ENCODE measurements around the gene TBL3.
"Not testable (repeated sequence)": the region's sequence is repeated elsewhere in the genome, so short reads cannot be mapped to it uniquely, and the experiment has no call there.

DNA sequence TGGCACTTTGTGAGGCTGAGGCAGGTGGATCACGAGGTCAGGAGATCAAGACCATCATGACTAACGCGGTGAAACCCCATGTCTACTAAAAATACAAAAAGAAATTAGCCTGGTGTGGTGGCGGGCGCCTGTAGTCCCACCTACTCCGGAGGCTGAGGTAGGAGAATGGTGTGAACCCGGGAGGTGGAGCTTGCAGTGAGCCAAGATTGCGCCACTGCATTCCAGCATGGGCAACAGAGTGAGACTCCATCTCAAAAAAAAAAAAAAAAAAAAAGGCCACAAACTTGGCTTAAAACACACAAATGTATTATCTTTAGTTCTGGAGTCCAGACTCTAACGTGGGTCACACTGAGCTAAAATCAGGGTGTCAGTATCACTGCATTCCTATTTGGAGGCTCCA is 39.9 kb downstream of the TBL3 start:
- TF ChIP-seq CSDC2 (CRISPR knock-in tag; IDR thresholded peaks at IDR 0.05); GLIS3 (CRISPR knock-in tag; IDR thresholded peaks at IDR 0.05); RARB (CRISPR knock-in tag; IDR thresholded peaks at IDR 0.05); PPARA (CRISPR knock-in tag; IDR thresholded peaks at IDR 0.05; ENCODE audit: borderline replicate concordance); ARNTL (CRISPR knock-in tag; IDR thresholded peaks at IDR 0.05; ENCODE audit: borderline replicate concordance, low read depth); TCF4 (CRISPR knock-in tag; IDR thresholded peaks at IDR 0.05; ENCODE audit: borderline replicate concordance); ZNF8 (CRISPR knock-in tag; IDR thresholded peaks at IDR 0.05): not testable (repeated sequence)
- TF ChIP-seq, protein P1, sequence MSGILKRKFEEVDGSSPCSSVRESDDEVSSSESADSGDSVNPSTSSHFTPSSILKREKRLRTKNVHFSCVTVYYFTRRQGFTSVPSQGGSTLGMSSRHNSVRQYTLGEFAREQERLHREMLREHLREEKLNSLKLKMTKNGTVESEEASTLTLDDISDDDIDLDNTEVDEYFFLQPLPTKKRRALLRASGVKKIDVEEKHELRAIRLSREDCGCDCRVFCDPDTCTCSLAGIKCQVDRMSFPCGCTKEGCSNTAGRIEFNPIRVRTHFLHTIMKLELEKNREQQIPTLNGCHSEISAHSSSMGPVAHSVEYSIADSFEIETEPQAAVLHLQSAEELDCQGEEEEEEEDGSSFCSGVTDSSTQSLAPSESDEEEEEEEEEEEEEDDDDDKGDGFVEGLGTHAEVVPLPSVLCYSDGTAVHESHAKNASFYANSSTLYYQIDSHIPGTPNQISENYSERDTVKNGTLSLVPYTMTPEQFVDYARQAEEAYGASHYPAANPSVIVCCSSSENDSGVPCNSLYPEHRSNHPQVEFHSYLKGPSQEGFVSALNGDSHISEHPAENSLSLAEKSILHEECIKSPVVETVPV (CRISPR knock-in tag; IDR thresholded peaks at IDR 0.05): not testable (repeated sequence)

Measured in SK-N-SH treated with all-trans-retinoic acid at 6 μM for 48 hours (cell line).